Measurements from ENCODE around the gene ATOH8.

The ATOH8 gene

GRCh38 chr2:85736456-85737355 lies 17.1 kb upstream of the ATOH8 start:
- no peak for DNase-seq (ENCODE audit: low read depth)

GRCh38 chr2:85737481-85737880 lies 16.3 kb upstream of the ATOH8 start:
- no peak for DNase-seq (ENCODE audit: low read depth)

GRCh38 chr2:85737961-85738360 lies 15.8 kb upstream of the ATOH8 start:
- DNase-seq (ENCODE audit: low read depth), result no peak

GRCh38 chr2:85740193-85740592 lies 13.6 kb upstream of the ATOH8 start:
- no peak for DNase-seq (ENCODE audit: low read depth)

GRCh38 chr2:85741211-85741832 lies 12.5 kb upstream of the ATOH8 start:
- DNase-seq (ENCODE audit: low read depth), result no peak

GRCh38 chr2:85741833-85742455 lies 11.8 kb upstream of the ATOH8 start:
- DNase-seq (ENCODE audit: low read depth), result peak; percentile 74

GRCh38 chr2:85743304-85743978 lies 10.3 kb upstream of the ATOH8 start:
- no peak for DNase-seq (ENCODE audit: low read depth)

GRCh38 chr2:85744055-85744454 lies 9.7 kb upstream of the ATOH8 start:
- no peak for DNase-seq (ENCODE audit: low read depth)

GRCh38 chr2:85744741-85745601 lies 8.8 kb upstream of the ATOH8 start:
- DNase-seq (ENCODE audit: low read depth), result no peak

- no peak for DNase-seq (ENCODE audit: low read depth)
Observed at GRCh38 chr2:85745619-85746018, 8.2 kb upstream of the ATOH8 start.

GRCh38 chr2:85746321-85747004 lies 7.3 kb upstream of the ATOH8 start:
- DNase-seq (ENCODE audit: low read depth), result no peak

- no peak for DNase-seq (ENCODE audit: low read depth)
Observed at GRCh38 chr2:85747441-85747840, 6.3 kb upstream of the ATOH8 start.

GRCh38 chr2:85748039-85748734 lies 5.6 kb upstream of the ATOH8 start:
- no peak for DNase-seq (ENCODE audit: low read depth)

- no peak for DNase-seq (ENCODE audit: low read depth)
Observed at GRCh38 chr2:85748985-85749875, 4.6 kb upstream of the ATOH8 start.

- no peak for DNase-seq (ENCODE audit: low read depth)
Observed at GRCh38 chr2:85750587-85751575, 2.9 kb upstream of the ATOH8 start.

- no peak for DNase-seq (ENCODE audit: low read depth)
Observed at GRCh38 chr2:85751627-85752026, 2.2 kb upstream of the ATOH8 start.

- no peak for DNase-seq (ENCODE audit: low read depth)
Observed at GRCh38 chr2:85753035-85753524, 711 bp upstream of the ATOH8 start.

Data from HS-27A (cell line).